MG63 (cell line): ENCODE measurements around the gene POLR2E. TPM values are rescaled to one million over a fixed set of nuclear protein-coding genes. Genes with fewer than 3 reads are reported as not detected.

Experiments used
- DNase-seq: peaks from one replicate; pipeline ENCODE4 v3.0.0-alpha.2; 2020
- H3K27me3 ChIP-seq: fragments of 250-450 bp; sonication (Bioruptor Pico); 2 replicates; pipeline ENCODE4 v1.5.1; 2020; ENCODE audit warnings: mild to moderate bottlenecking, moderate library complexity
- H3K36me3 ChIP-seq: fragments of 250-450 bp; sonication (Bioruptor Pico); 2 replicates; pipeline ENCODE4 v1.5.1; 2020; ENCODE audit warnings: mild to moderate bottlenecking, moderate library complexity
- H3K4me3 ChIP-seq: fragments of 250-450 bp; sonication (Bioruptor Pico); 2 replicates; pipeline ENCODE4 v1.5.1; 2020; ENCODE audit warnings: mild to moderate bottlenecking, moderate library complexity
- H3K9me3 ChIP-seq: fragments of 250-450 bp; sonication (Bioruptor Pico); 2 replicates; pipeline ENCODE4 v1.5.1; 2020; ENCODE audit warnings: mild to moderate bottlenecking, moderate library complexity
- total RNA-seq: library from RNA; depleted of rRNA; stranded (reverse); fragments of >200 nt; shearing (Covaris generic); gene quantifications from 2 replicates; pipeline ENCODE4 v1.2.3, GENCODE V29; 2014; ENCODE audit warnings: low replicate concordance; rRNA removed

The POLR2E gene
- total RNA-seq, 1 experiment from 2014 or later: 157 TPM

GRCh38 chr19:1041272-1041834, 53.8 kb downstream of the POLR2E start:
- H3K27me3 ChIP-seq: no peaks in the 10 kb centered on the region
- no peaks in the 10 kb centered on the region for H3K9me3 ChIP-seq
- H3K4me3 ChIP-seq: no peak overlapping the region
- H3K36me3 ChIP-seq: no peaks in the 10 kb centered on the region; the same call in 1 of the 2 replicates
- no peak for DNase-seq

GRCh38 chr19:1040476-1041271, 54.5 kb downstream of the POLR2E start:
- peak overlapping the region; percentile 50 for H3K4me3 ChIP-seq

DNA sequence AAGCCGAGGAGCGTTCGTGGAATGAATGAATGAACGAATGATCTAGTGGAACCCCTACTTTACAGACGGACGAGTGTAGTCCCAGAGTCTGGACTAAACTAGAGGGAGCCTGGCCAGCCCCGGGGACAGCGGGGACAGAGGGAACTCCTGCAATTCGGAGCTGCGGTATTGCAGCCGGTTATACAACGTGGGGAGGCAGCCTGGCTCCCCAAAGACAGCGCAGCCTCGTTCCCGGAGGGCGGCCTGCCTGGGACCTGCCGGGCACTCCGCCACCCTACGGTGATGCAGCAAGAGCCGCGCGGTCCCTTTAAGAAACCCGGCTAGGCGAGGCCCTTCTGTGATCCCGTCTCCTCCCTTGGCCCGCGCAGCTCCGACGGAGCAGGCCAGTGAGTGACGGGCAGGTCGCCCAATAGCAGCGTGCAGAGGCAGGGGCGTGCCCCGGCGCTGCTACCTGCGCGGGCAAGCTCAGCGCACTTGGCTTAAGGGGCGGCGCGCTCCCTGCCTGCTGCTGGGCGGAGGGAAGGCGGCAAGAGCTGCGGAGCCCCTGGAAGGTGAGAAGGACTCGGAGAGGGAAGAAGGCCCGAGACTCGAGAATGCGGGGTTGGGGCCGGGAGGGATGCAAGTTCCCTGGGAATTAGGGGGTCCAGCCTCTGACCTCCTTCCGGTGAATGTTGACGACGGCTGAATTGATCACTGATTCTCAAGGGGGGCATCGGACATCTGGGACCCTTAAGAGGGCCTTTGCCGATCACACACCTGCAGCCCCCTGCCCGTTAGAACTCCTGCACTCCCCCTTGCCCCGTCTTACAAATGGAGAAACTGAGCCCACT, 55.3 kb downstream of the POLR2E start, which contains the start of gene ABCA7:
ABCA7 (plus strand) TSS at position 462 of the 830 bp plus-strand sequence. CDS start 1,255 bp downstream, outside the sequence.
- Histone ChIP-seq H3K4me3 (peak within 1 kb of the TSS; percentile 50), H3K36me3 (no peaks in the 10 kb centered on the region; the same call in 1 of the 2 replicates), H3K27me3 (no peaks in the 10 kb centered on the region), H3K9me3 (no peaks in the 10 kb centered on the region)
- DNase-seq: peak; percentile 97

More at GRCh38 chr19:1040476-1041271, 54.5 kb downstream of the POLR2E start:
- H3K27me3 ChIP-seq: no peaks in the 10 kb centered on the region
- DNase-seq: peak; percentile 36
- H3K36me3 ChIP-seq: no peaks in the 10 kb centered on the region; the same call in 1 of the 2 replicates
- no peaks in the 10 kb centered on the region for H3K9me3 ChIP-seq

GRCh38 chr19:1038978-1039645, 56.1 kb downstream of the POLR2E start:
- Histone ChIP-seq H3K9me3 (no peaks in the 10 kb centered on the region), H3K36me3 (no peaks in the 10 kb centered on the region; the same call in 1 of the 2 replicates), H3K4me3 (peak overlapping the region; percentile 50), H3K27me3 (no peaks in the 10 kb centered on the region)
- no peak for DNase-seq

DNA sequence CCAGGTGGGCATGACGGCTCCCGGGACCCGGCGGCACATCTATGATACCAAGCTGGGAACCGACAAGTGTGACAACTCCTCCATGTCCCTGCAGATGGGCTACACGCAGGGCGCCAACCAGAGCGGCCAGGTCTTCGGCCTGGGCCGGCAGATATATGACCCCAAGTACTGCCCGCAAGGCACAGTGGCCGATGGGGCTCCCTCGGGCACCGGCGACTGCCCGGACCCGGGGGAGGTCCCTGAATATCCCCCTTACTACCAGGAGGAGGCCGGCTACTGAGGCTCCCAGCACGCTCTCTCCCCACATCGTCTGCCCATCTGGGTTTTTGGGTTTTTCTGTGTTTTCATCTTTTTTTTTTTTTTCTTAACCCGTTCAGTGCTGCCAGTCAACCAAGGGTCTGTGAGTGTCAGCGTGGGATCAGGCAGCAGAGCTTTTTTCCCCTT, 57.5 kb downstream of the POLR2E start:
- Histone ChIP-seq H3K9me3 (no peaks in the 10 kb centered on the region), H3K36me3 (peaks cover 6% of the 10 kb centered on the region), H3K27me3 (no peaks in the 10 kb centered on the region), H3K4me3 (no peak overlapping the region)
- no peak for DNase-seq

Other genes with a start within 250 kb of the POLR2E start
- not detected in 2 replicates for gene ELANE, start 243.1 kb downstream of the POLR2E start, total RNA-seq
- 2.8 TPM in 1 of 2 replicates, not detected in the other for gene CFD, start 235.7 kb downstream of the POLR2E start, total RNA-seq
- 18.1 and 20.4 TPM in 2 replicates for gene MED16, start 202.2 kb downstream of the POLR2E start, total RNA-seq
- not detected in 2 replicates for gene RNU6-9, start 201.9 kb downstream of the POLR2E start, total RNA-seq
- gene R3HDM4, start 182.2 kb downstream of the POLR2E start, total RNA-seq: 6.4 and 9.5 TPM in 2 replicates
- gene KISS1R, start 178.0 kb downstream of the POLR2E start, total RNA-seq: not detected in 2 replicates
- 1.0 and 6.6 TPM in 2 replicates for gene ARID3A, start 169.3 kb downstream of the POLR2E start, total RNA-seq
- 37.8 and 61.8 TPM in 2 replicates for gene WDR18, start 111.0 kb downstream of the POLR2E start, total RNA-seq
- gene GRIN3B, start 95.0 kb downstream of the POLR2E start, total RNA-seq: not detected in 2 replicates
- 40.3 and 75.8 TPM in 2 replicates for gene TMEM259, start 74.3 kb downstream of the POLR2E start, total RNA-seq
- not detected in 2 replicates for gene RNU6-2, start 73.9 kb downstream of the POLR2E start, total RNA-seq
- gene CNN2, start 68.8 kb downstream of the POLR2E start, total RNA-seq: 52.7 and 84.9 TPM in 2 replicates
- gene ABCA7, start 55.3 kb downstream of the POLR2E start, total RNA-seq: 0.26 and 4.3 TPM in 2 replicates
- not detected in 2 replicates for gene ARHGAP45, start 28.2 kb downstream of the POLR2E start, total RNA-seq
- gene GPX4, start 8.6 kb upstream of the POLR2E start, total RNA-seq: 293 and 320 TPM in 2 replicates
- gene SBNO2, start 78.9 kb upstream of the POLR2E start, total RNA-seq: 15.6 and 22.7 TPM in 2 replicates
- 43.2 and 51.5 TPM in 2 replicates for gene STK11, start 110.4 kb upstream of the POLR2E start, total RNA-seq
- 0.30 and 0.35 TPM in 2 replicates for gene CBARP, start 142.6 kb upstream of the POLR2E start, total RNA-seq
- gene ATP5F1D, start 146.4 kb upstream of the POLR2E start, total RNA-seq: 29.4 and 33.8 TPM in 2 replicates
- gene MIDN, start 153.2 kb upstream of the POLR2E start, total RNA-seq: 4.6 and 5.7 TPM in 2 replicates
- 64.1 and 68.5 TPM in 2 replicates for gene CIRBP, start 174.0 kb upstream of the POLR2E start, total RNA-seq
- gene FAM174C, start 180.2 kb upstream of the POLR2E start, total RNA-seq: 32.2 and 57.2 TPM in 2 replicates
- 0.76 TPM in 1 of 2 replicates, not detected in the other for gene EFNA2, start 190.5 kb upstream of the POLR2E start, total RNA-seq